ENCODE measurements around the gene RAP1GAP2.

Gene RAP1GAP2

GRCh38 chr17:2905269-2905668 is 109.0 kb downstream of the RAP1GAP2 start:
- 89 to 95% methylated on average over 13 of the region's 13 CpGs for WGBS, 2 experiments
- Histone ChIP-seq H3K4me3 (ENCODE audit: insufficient read depth, low read depth, low read length) (no peak overlapping the region), H3K27me3 (ENCODE audit: control insufficient read depth, insufficient read depth, low read length, poor library complexity, severe bottlenecking) (no peaks in the 10 kb centered on the region), H3K9me3 (ENCODE audit: control insufficient read depth, low read length) (no peaks in the 10 kb centered on the region), H3K36me3 (ENCODE audit: control insufficient read depth, insufficient read depth, low read length) (no peaks in the 10 kb centered on the region), H3K27ac (ENCODE audit: insufficient read depth, low read depth, low read length, poor library complexity, severe bottlenecking) (no peak overlapping the region), H3K4me1 (ENCODE audit: control insufficient read depth, insufficient read depth, low read length) (peaks cover 13% of the 10 kb centered on the region)

- Histone ChIP-seq H3K27ac (ENCODE audit: insufficient read depth, low read depth, low read length, poor library complexity, severe bottlenecking) (no peak overlapping the region), H3K9me3 (ENCODE audit: control insufficient read depth, low read length) (no peaks in the 10 kb centered on the region), H3K27me3 (ENCODE audit: control insufficient read depth, insufficient read depth, low read length, poor library complexity, severe bottlenecking) (no peaks in the 10 kb centered on the region), H3K4me3 (ENCODE audit: insufficient read depth, low read depth, low read length) (no peak overlapping the region), H3K4me1 (ENCODE audit: control insufficient read depth, insufficient read depth, low read length) (peaks cover 14% of the 10 kb centered on the region), H3K36me3 (ENCODE audit: control insufficient read depth, insufficient read depth, low read length) (no peaks in the 10 kb centered on the region)
- 93 to 96% methylated on average over 15 of the region's 15 CpGs for WGBS, 2 experiments
These were observed 109.7 kb downstream of the RAP1GAP2 start for GRCh38 chr17:2905696-2906501.

DNA sequence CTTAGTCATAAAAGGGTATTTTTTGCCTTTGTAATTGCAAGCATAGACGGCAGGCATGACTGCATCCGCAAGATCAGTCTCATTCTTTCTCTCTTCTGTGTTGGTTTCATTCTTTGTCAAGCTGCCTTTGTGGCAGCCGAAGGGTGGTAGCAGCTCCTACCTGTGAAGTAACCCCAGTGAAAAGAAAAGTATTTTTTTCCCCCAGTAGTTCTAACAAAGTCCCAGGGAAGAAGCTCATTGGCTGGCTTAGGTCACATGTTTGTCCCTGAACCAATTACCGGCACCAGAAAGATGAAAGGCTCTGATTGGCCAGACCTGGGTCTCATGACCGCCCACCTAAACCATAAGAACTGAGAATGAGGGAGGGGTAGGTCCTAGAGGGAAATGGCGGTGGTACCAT is 110.7 kb downstream of the RAP1GAP2 start:
- Histone ChIP-seq H3K9me3 (ENCODE audit: control insufficient read depth, low read length) (no peaks in the 10 kb centered on the region), H3K27me3 (ENCODE audit: control insufficient read depth, insufficient read depth, low read length, poor library complexity, severe bottlenecking) (no peaks in the 10 kb centered on the region), H3K4me1 (ENCODE audit: control insufficient read depth, insufficient read depth, low read length) (peaks cover 19% of the 10 kb centered on the region), H3K36me3 (ENCODE audit: control insufficient read depth, insufficient read depth, low read length) (no peaks in the 10 kb centered on the region), H3K27ac (ENCODE audit: insufficient read depth, low read depth, low read length, poor library complexity, severe bottlenecking) (no peak overlapping the region), H3K4me3 (ENCODE audit: insufficient read depth, low read depth, low read length) (no peak overlapping the region)
- WGBS, 2 experiments, result 95% methylated on average over 6 of the region's 6 CpGs

GRCh38 chr17:2909175-2909845 is 113.1 kb downstream of the RAP1GAP2 start:
- Histone ChIP-seq H3K9me3 (ENCODE audit: control insufficient read depth, low read length) (no peaks in the 10 kb centered on the region), H3K4me1 (ENCODE audit: control insufficient read depth, insufficient read depth, low read length) (peaks cover 9% of the 10 kb centered on the region), H3K27ac (ENCODE audit: insufficient read depth, low read depth, low read length, poor library complexity, severe bottlenecking) (no peak overlapping the region), H3K36me3 (ENCODE audit: control insufficient read depth, insufficient read depth, low read length) (no peaks in the 10 kb centered on the region), H3K4me3 (ENCODE audit: insufficient read depth, low read depth, low read length) (no peak overlapping the region), H3K27me3 (ENCODE audit: control insufficient read depth, insufficient read depth, low read length, poor library complexity, severe bottlenecking) (no peaks in the 10 kb centered on the region)
- 85 to 86% methylated on average over 13 of the region's 13 CpGs for WGBS, 2 experiments

DNA sequence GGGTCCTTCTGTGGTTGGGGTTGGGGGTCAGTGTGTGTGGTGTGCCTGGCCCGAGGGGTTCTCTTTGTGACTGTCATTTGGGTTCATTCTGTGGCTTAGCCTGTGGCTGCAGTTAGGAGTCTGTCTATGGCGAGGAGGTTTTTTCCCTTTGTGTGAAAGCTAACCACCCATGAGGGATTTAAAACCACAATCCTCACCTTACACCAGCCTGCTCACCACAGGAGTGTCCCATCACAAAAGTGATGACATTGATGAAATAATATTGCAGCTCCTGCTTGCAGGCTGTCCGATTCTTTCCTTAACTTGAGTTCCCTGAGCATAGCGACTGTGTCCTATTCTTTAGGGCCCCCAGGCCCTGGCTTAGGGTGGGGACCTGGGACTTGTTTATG is 113.6 kb downstream of the RAP1GAP2 start:
- Histone ChIP-seq H3K9me3 (ENCODE audit: control insufficient read depth, low read length) (no peaks in the 10 kb centered on the region), H3K36me3 (ENCODE audit: control insufficient read depth, insufficient read depth, low read length) (no peaks in the 10 kb centered on the region), H3K27me3 (ENCODE audit: control insufficient read depth, insufficient read depth, low read length, poor library complexity, severe bottlenecking) (no peaks in the 10 kb centered on the region), H3K4me1 (ENCODE audit: control insufficient read depth, insufficient read depth, low read length) (peaks cover 6% of the 10 kb centered on the region), H3K27ac (ENCODE audit: insufficient read depth, low read depth, low read length, poor library complexity, severe bottlenecking) (no peak overlapping the region), H3K4me3 (ENCODE audit: insufficient read depth, low read depth, low read length) (no peak overlapping the region)
- 94 to 97% methylated on average over 3 to 4 of the region's 4 CpGs for WGBS, 2 experiments

- H3K4me3 ChIP-seq (ENCODE audit: insufficient read depth, low read depth, low read length), result no peak overlapping the region
- H3K27me3 ChIP-seq (ENCODE audit: control insufficient read depth, insufficient read depth, low read length, poor library complexity, severe bottlenecking), result no peaks in the 10 kb centered on the region
- peaks cover 6% of the 10 kb centered on the region for H3K4me1 ChIP-seq (ENCODE audit: control insufficient read depth, insufficient read depth, low read length)
- H3K9me3 ChIP-seq (ENCODE audit: control insufficient read depth, low read length), result no peaks in the 10 kb centered on the region
- no peaks in the 10 kb centered on the region for H3K36me3 ChIP-seq (ENCODE audit: control insufficient read depth, insufficient read depth, low read length)
- WGBS, 2 experiments, result 79 to 83% methylated on average over 16 to 19 of the region's 19 CpGs
- H3K27ac ChIP-seq (ENCODE audit: insufficient read depth, low read depth, low read length, poor library complexity, severe bottlenecking), result no peak overlapping the region
These were observed 115.0 kb downstream of the RAP1GAP2 start for GRCh38 chr17:2911035-2911754.

DNA sequence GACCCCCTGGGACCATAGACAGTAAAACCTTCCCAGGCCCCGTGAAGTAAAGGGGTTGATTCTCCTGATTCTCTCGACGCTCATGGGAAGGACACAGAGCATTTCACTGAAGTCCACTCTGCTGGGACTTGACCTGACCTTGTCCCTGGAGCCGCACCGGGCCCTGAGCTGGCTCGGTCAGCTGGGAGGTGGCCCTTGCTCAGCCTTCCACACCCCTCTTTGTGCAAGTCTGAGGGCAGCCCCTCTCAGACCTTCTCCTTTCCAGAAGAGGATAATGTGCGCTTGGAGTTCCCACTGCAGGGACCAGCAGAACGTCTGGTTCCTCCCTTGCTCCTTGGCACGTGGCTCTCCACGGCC is 115.5 kb downstream of the RAP1GAP2 start:
- Histone ChIP-seq H3K27ac (ENCODE audit: insufficient read depth, low read depth, low read length, poor library complexity, severe bottlenecking) (no peak overlapping the region), H3K4me1 (ENCODE audit: control insufficient read depth, insufficient read depth, low read length) (peaks cover 6% of the 10 kb centered on the region), H3K27me3 (ENCODE audit: control insufficient read depth, insufficient read depth, low read length, poor library complexity, severe bottlenecking) (no peaks in the 10 kb centered on the region), H3K4me3 (ENCODE audit: insufficient read depth, low read depth, low read length) (no peak overlapping the region), H3K36me3 (ENCODE audit: control insufficient read depth, insufficient read depth, low read length) (no peaks in the 10 kb centered on the region), H3K9me3 (ENCODE audit: control insufficient read depth, low read length) (no peaks in the 10 kb centered on the region)
- WGBS, 2 experiments, result 92 to 96% methylated on average over 10 of the region's 10 CpGs

- Histone ChIP-seq H3K4me1 (ENCODE audit: control insufficient read depth, insufficient read depth, low read length) (peaks cover 6% of the 10 kb centered on the region), H3K27ac (ENCODE audit: insufficient read depth, low read depth, low read length, poor library complexity, severe bottlenecking) (no peak overlapping the region), H3K27me3 (ENCODE audit: control insufficient read depth, insufficient read depth, low read length, poor library complexity, severe bottlenecking) (no peaks in the 10 kb centered on the region), H3K4me3 (ENCODE audit: insufficient read depth, low read depth, low read length) (no peak overlapping the region), H3K9me3 (ENCODE audit: control insufficient read depth, low read length) (no peaks in the 10 kb centered on the region), H3K36me3 (ENCODE audit: control insufficient read depth, insufficient read depth, low read length) (no peaks in the 10 kb centered on the region)
These were observed 116.5 kb downstream of the RAP1GAP2 start for GRCh38 chr17:2912754-2913153.

GRCh38 chr17:2916461-2916860 is 120.2 kb downstream of the RAP1GAP2 start:
- WGBS, 2 experiments, result 92 to 93% methylated on average over 11 of the region's 11 CpGs
- Histone ChIP-seq H3K4me3 (ENCODE audit: insufficient read depth, low read depth, low read length) (no peak overlapping the region), H3K27ac (ENCODE audit: insufficient read depth, low read depth, low read length, poor library complexity, severe bottlenecking) (no peak overlapping the region), H3K27me3 (ENCODE audit: control insufficient read depth, insufficient read depth, low read length, poor library complexity, severe bottlenecking) (no peaks in the 10 kb centered on the region), H3K9me3 (ENCODE audit: control insufficient read depth, low read length) (no peaks in the 10 kb centered on the region), H3K36me3 (ENCODE audit: control insufficient read depth, insufficient read depth, low read length) (no peaks in the 10 kb centered on the region), H3K4me1 (ENCODE audit: control insufficient read depth, insufficient read depth, low read length) (peaks cover 5% of the 10 kb centered on the region)

DNA sequence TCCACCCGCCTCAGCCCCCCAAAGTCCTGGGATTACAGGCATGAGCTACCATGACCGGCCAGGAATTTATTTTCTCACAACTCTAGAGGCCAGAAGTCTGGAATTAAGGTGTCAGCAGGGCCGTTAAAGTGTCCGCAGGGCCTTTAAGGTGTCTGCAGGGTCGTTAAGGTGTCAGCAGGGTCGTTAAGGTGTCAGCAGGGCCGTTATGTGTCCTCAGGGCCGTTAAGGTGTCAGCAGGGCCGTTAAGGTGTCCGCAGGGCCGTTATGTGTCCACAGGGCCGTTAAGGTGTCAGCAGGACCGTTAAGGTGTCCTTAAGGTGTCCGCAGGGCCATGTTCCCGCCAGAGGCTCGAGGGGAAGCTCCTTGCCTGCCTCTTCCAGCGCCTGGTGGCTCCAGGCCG is 125.2 kb downstream of the RAP1GAP2 start:
- WGBS, 2 experiments, result 88 to 91% methylated on average over 18 of the region's 18 CpGs
- H3K27ac ChIP-seq (ENCODE audit: insufficient read depth, low read depth, low read length, poor library complexity, severe bottlenecking), result no peak overlapping the region

More for the DNA sequence above, 125.2 kb downstream of the RAP1GAP2 start:
- Histone ChIP-seq H3K4me1 (ENCODE audit: control insufficient read depth, insufficient read depth, low read length) (peaks cover 10% of the 10 kb centered on the region), H3K9me3 (ENCODE audit: control insufficient read depth, low read length) (no peaks in the 10 kb centered on the region), H3K36me3 (ENCODE audit: control insufficient read depth, insufficient read depth, low read length) (no peaks in the 10 kb centered on the region), H3K4me3 (ENCODE audit: insufficient read depth, low read depth, low read length) (no peak overlapping the region), H3K27me3 (ENCODE audit: control insufficient read depth, insufficient read depth, low read length, poor library complexity, severe bottlenecking) (no peaks in the 10 kb centered on the region)

Data from ectodermal cell (in vitro differentiated cells).